Activated naive CD4-positive, alpha-beta T cell treated with anti-CD3 and anti-CD28 coated beads, Interleukin-2, amount 50 U/mL, for 24 hours (primary cell): ENCODE results near the gene ACSM6.
A peak's percentile ranks its signal among the peaks of the same experiment; 100 is the strongest.

Source experiments
- H3K27ac Mint-ChIP-seq: one replicate; pipeline ENCODE4 v1.8.0; 2021; ENCODE audit warnings: mild to moderate bottlenecking, mixed read lengths
- H3K27me3 Mint-ChIP-seq: one replicate; pipeline ENCODE4 v1.8.0; 2021; ENCODE audit warnings: mixed read lengths
- H3K36me3 Mint-ChIP-seq: one replicate; pipeline ENCODE4 v1.8.0; 2021; ENCODE audit warnings: mixed read lengths
- H3K4me1 Mint-ChIP-seq: one replicate; pipeline ENCODE4 v1.8.0; 2021; ENCODE audit warnings: mixed read lengths
- H3K4me3 Mint-ChIP-seq: one replicate; pipeline ENCODE4 v1.8.0; 2021; ENCODE audit warnings: mild to moderate bottlenecking, mixed read lengths
- H3K9me3 Mint-ChIP-seq: one replicate; pipeline ENCODE4 v1.8.0; 2021; ENCODE audit warnings: mixed read lengths

ACSM6 gene

GRCh38 chr10:95193944-95194343 lies at the start of gene ACSM6:
TSS of gene ACSM6 (plus strand) at chr10:95194238. CDS start at chr10:95194486, 248 bp downstream.
- no peaks in the 10 kb centered on the region for H3K4me1 Mint-ChIP-seq
- H3K36me3 Mint-ChIP-seq = no peaks in the 10 kb centered on the region
- H3K27me3 Mint-ChIP-seq = peaks cover 2% of the 10 kb centered on the region
- H3K4me3 Mint-ChIP-seq = no peak within 1 kb of the TSS
- H3K9me3 Mint-ChIP-seq = no peaks in the 10 kb centered on the region
- H3K27ac Mint-ChIP-seq = no peak within 1 kb of the TSS

- no peaks in the 10 kb centered on the region for H3K36me3 Mint-ChIP-seq
- no peak overlapping the region for H3K27ac Mint-ChIP-seq
- no peaks in the 10 kb centered on the region for H3K9me3 Mint-ChIP-seq
- no peaks in the 10 kb centered on the region for H3K27me3 Mint-ChIP-seq
- no peak overlapping the region for H3K4me3 Mint-ChIP-seq
- no peaks in the 10 kb centered on the region for H3K4me1 Mint-ChIP-seq
Measured at GRCh38 chr10:95168694-95169093, 25.3 kb upstream of the ACSM6 start.

GRCh38 chr10:95169522-95169921 lies 24.5 kb upstream of the ACSM6 start:
- Mint-ChIP-seq H3K27me3 (no peaks in the 10 kb centered on the region), H3K27ac (no peak overlapping the region), H3K4me1 (no peaks in the 10 kb centered on the region), H3K9me3 (no peaks in the 10 kb centered on the region), H3K36me3 (no peaks in the 10 kb centered on the region), H3K4me3 (no peak overlapping the region)

- no peaks in the 10 kb centered on the region for H3K9me3 Mint-ChIP-seq
- H3K36me3 Mint-ChIP-seq = no peaks in the 10 kb centered on the region
- H3K4me3 Mint-ChIP-seq = no peak overlapping the region
- H3K27me3 Mint-ChIP-seq = no peaks in the 10 kb centered on the region
- H3K4me1 Mint-ChIP-seq = no peaks in the 10 kb centered on the region
- H3K27ac Mint-ChIP-seq = no peak overlapping the region
Measured at GRCh38 chr10:95170790-95171189, 23.2 kb upstream of the ACSM6 start.

- no peak overlapping the region for H3K27ac Mint-ChIP-seq
Measured at GRCh38 chr10:95171336-95171735, 22.7 kb upstream of the ACSM6 start.

GRCh38 chr10:95172851-95173250 lies 21.2 kb upstream of the ACSM6 start:
- H3K36me3 Mint-ChIP-seq = no peaks in the 10 kb centered on the region
- H3K4me3 Mint-ChIP-seq = no peak overlapping the region
- H3K4me1 Mint-ChIP-seq = no peaks in the 10 kb centered on the region

More at GRCh38 chr10:95171336-95171735, 22.7 kb upstream of the ACSM6 start:
- H3K4me1 Mint-ChIP-seq = no peaks in the 10 kb centered on the region
- H3K9me3 Mint-ChIP-seq = no peaks in the 10 kb centered on the region
- H3K4me3 Mint-ChIP-seq = no peak overlapping the region
- no peaks in the 10 kb centered on the region for H3K27me3 Mint-ChIP-seq
- no peaks in the 10 kb centered on the region for H3K36me3 Mint-ChIP-seq

GRCh38 chr10:95176101-95176500 lies 17.9 kb upstream of the ACSM6 start:
- H3K27me3 Mint-ChIP-seq = no peaks in the 10 kb centered on the region
- no peak overlapping the region for H3K4me3 Mint-ChIP-seq
- H3K4me1 Mint-ChIP-seq = no peaks in the 10 kb centered on the region
- H3K9me3 Mint-ChIP-seq = no peaks in the 10 kb centered on the region
- H3K27ac Mint-ChIP-seq = no peak overlapping the region
- H3K36me3 Mint-ChIP-seq = no peaks in the 10 kb centered on the region

More at GRCh38 chr10:95172851-95173250, 21.2 kb upstream of the ACSM6 start:
- H3K27ac Mint-ChIP-seq = no peak overlapping the region
- no peaks in the 10 kb centered on the region for H3K27me3 Mint-ChIP-seq
- no peaks in the 10 kb centered on the region for H3K9me3 Mint-ChIP-seq

GRCh38 chr10:95177429-95177828 lies 16.6 kb upstream of the ACSM6 start:
- Mint-ChIP-seq H3K4me3 (no peak overlapping the region), H3K36me3 (no peaks in the 10 kb centered on the region), H3K9me3 (no peaks in the 10 kb centered on the region), H3K27me3 (peaks cover 8% of the 10 kb centered on the region), H3K27ac (no peak overlapping the region), H3K4me1 (no peaks in the 10 kb centered on the region)

- Mint-ChIP-seq H3K27me3 (peaks cover 11% of the 10 kb centered on the region), H3K4me3 (no peak overlapping the region), H3K27ac (no peak overlapping the region), H3K9me3 (no peaks in the 10 kb centered on the region), H3K36me3 (no peaks in the 10 kb centered on the region), H3K4me1 (no peaks in the 10 kb centered on the region)
Measured at GRCh38 chr10:95178266-95178665, 15.8 kb upstream of the ACSM6 start.

GRCh38 chr10:95178797-95179196 lies 15.2 kb upstream of the ACSM6 start:
- H3K27ac Mint-ChIP-seq = no peak overlapping the region
- no peaks in the 10 kb centered on the region for H3K36me3 Mint-ChIP-seq
- H3K4me3 Mint-ChIP-seq = no peak overlapping the region
- H3K27me3 Mint-ChIP-seq = peaks cover 11% of the 10 kb centered on the region
- H3K9me3 Mint-ChIP-seq = no peaks in the 10 kb centered on the region
- H3K4me1 Mint-ChIP-seq = no peaks in the 10 kb centered on the region

- H3K36me3 Mint-ChIP-seq = no peaks in the 10 kb centered on the region
- H3K4me1 Mint-ChIP-seq = no peaks in the 10 kb centered on the region
- H3K9me3 Mint-ChIP-seq = no peaks in the 10 kb centered on the region
- no peak overlapping the region for H3K27ac Mint-ChIP-seq
- peaks cover 18% of the 10 kb centered on the region for H3K27me3 Mint-ChIP-seq
- H3K4me3 Mint-ChIP-seq = no peak overlapping the region
Measured at GRCh38 chr10:95181726-95182125, 12.3 kb upstream of the ACSM6 start.

- peak overlapping the region; percentile 52 for H3K4me3 Mint-ChIP-seq
- no peaks in the 10 kb centered on the region for H3K4me1 Mint-ChIP-seq
- no peaks in the 10 kb centered on the region for H3K36me3 Mint-ChIP-seq
- peaks cover 19% of the 10 kb centered on the region for H3K27me3 Mint-ChIP-seq
- H3K27ac Mint-ChIP-seq = no peak overlapping the region
- H3K9me3 Mint-ChIP-seq = no peaks in the 10 kb centered on the region
Measured at GRCh38 chr10:95183271-95184230, 10.5 kb upstream of the ACSM6 start.

GRCh38 chr10:95187617-95188016 lies 6.4 kb upstream of the ACSM6 start:
- peaks cover 13% of the 10 kb centered on the region for H3K27me3 Mint-ChIP-seq
- H3K9me3 Mint-ChIP-seq = no peaks in the 10 kb centered on the region
- H3K4me1 Mint-ChIP-seq = no peaks in the 10 kb centered on the region
- H3K27ac Mint-ChIP-seq = no peak overlapping the region
- no peak overlapping the region for H3K4me3 Mint-ChIP-seq
- no peaks in the 10 kb centered on the region for H3K36me3 Mint-ChIP-seq

GRCh38 chr10:95188593-95188992 lies 5.4 kb upstream of the ACSM6 start:
- H3K36me3 Mint-ChIP-seq = no peaks in the 10 kb centered on the region
- H3K27ac Mint-ChIP-seq = no peak overlapping the region
- H3K4me3 Mint-ChIP-seq = no peak overlapping the region
- no peaks in the 10 kb centered on the region for H3K4me1 Mint-ChIP-seq
- H3K27me3 Mint-ChIP-seq = peaks cover 10% of the 10 kb centered on the region
- H3K9me3 Mint-ChIP-seq = no peaks in the 10 kb centered on the region

- Mint-ChIP-seq H3K36me3 (no peaks in the 10 kb centered on the region), H3K4me3 (no peak overlapping the region), H3K27ac (no peak overlapping the region), H3K4me1 (no peaks in the 10 kb centered on the region), H3K27me3 (peaks cover 4% of the 10 kb centered on the region), H3K9me3 (no peaks in the 10 kb centered on the region)
Measured at GRCh38 chr10:95196046-95196445, 2.0 kb downstream of the ACSM6 start.

- no peaks in the 10 kb centered on the region for H3K4me1 Mint-ChIP-seq
- H3K9me3 Mint-ChIP-seq = no peaks in the 10 kb centered on the region
- no peaks in the 10 kb centered on the region for H3K36me3 Mint-ChIP-seq
- no peak overlapping the region for H3K4me3 Mint-ChIP-seq
- peaks cover 2% of the 10 kb centered on the region for H3K27me3 Mint-ChIP-seq
- H3K27ac Mint-ChIP-seq = no peak overlapping the region
Measured at GRCh38 chr10:95201736-95202135, 7.7 kb downstream of the ACSM6 start.
